GM12878 (cell line): ENCODE data around the gene SLC13A3. TPM values are rescaled to one million over a fixed set of nuclear protein-coding genes. Genes with fewer than 3 reads are reported as not detected.

ENCODE experiments used
- ATAC-seq: fragments of 200-7000 bp; cut with Tn5 transposase; 3 replicates; pipeline ENCODE4 v1.9.1; 2020; ENCODE audit warnings: mild to moderate bottlenecking, moderate library complexity
- BruUV-seq: library from RNA; stranded (reverse); fragments of 400-500 nt; replicated peaks from 2 replicates; lab custom pipeline; 2021; lab: Mats Ljungman, UMichigan
- CTCF ChIA-PET: fragments of 300-600 bp; sonication (Branson Sonifier 250); formaldehyde crosslinking; extraction: SDS; loops from one replicate; lab custom pipeline; 2021; ENCODE audit warnings: inconsistent platforms; lab: Yijun Ruan, JAX
- POLR2A ChIA-PET: fragments of 350-600 bp; formaldehyde crosslinking; extraction: SDS; loops from one replicate; lab custom pipeline; 2021; ENCODE audit warnings: inconsistent platforms; lab: Charles Lee
- RAD21 ChIA-PET: fragments of 300-600 bp; sonication (Branson Sonifier 250); formaldehyde crosslinking; loops from one replicate; lab custom pipeline; 2023; ENCODE audit warnings: antibody characterized with exemption; ENCODE audit not compliant: unreplicated experiment; lab: Charles Lee
- SMC1A ChIA-PET: fragments of 300-600 bp; sonication (Branson Sonifier 250); formaldehyde crosslinking; loops from one replicate; lab custom pipeline; 2023; ENCODE audit not compliant: unreplicated experiment, uncharacterized antibody; lab: Charles Lee
- DNase-seq: peaks from one replicate; pipeline ENCODE4 v3.0.0-alpha.2; 2011; ENCODE audit warnings: low read depth, low spot score
- FAIRE-seq: peaks from 3 replicates; lab custom pipeline; 2011; peaks lifted over from hg19 to GRCh38; lab: Jason Lieb, UNC
- H2AFZ ChIP-seq: 2 replicates; pipeline ENCODE4 v1.6.0; 2011; ENCODE audit warnings: low read depth, low read length, control low read depth; ENCODE audit not compliant: control insufficient read depth
- H3K27ac ChIP-seq: 2 replicates; pipeline ENCODE4 v1.5.1; 2011; ENCODE audit warnings: control low read depth; ENCODE audit not compliant: control insufficient read depth, insufficient read depth
- H3K27me3 ChIP-seq, 2 experiments: replicated peaks in 1 of 2; 2 replicates each; pipeline versions ENCODE4 v1.6.0 to v1.6.1; 2011; ENCODE audit warnings: low read length in 1 of 2; ENCODE audit not compliant: control insufficient read depth in 2 of 2, insufficient read depth in 2 of 2
- H3K36me3 ChIP-seq, 2 experiments: 2 replicates each; pipeline ENCODE4 v1.5.1; 2011; ENCODE audit warnings: low read length in 1 of 2; ENCODE audit not compliant: control insufficient read depth in 2 of 2, insufficient read depth in 2 of 2
- H3K4me1 ChIP-seq: 2 replicates; pipeline ENCODE4 v1.6.1; 2011; ENCODE audit warnings: mild to moderate bottlenecking, low read length, moderate library complexity, mixed read lengths; ENCODE audit not compliant: control insufficient read depth, insufficient read depth
- H3K4me2 ChIP-seq: 2 replicates; pipeline ENCODE4 v1.6.0; 2011; ENCODE audit warnings: control low read depth; ENCODE audit not compliant: control insufficient read depth, insufficient read depth
- H3K4me3 ChIP-seq: fragments of 200-600 bp; sonication (generic); 2 replicates; pipeline ENCODE4 v1.5.1; 2016
- H3K79me2 ChIP-seq: 2 replicates; pipeline ENCODE4 v1.6.0; 2011; ENCODE audit warnings: low read length; ENCODE audit not compliant: control insufficient read depth, insufficient read depth
- H3K9ac ChIP-seq: 2 replicates; pipeline ENCODE4 v1.8.0; 2011; ENCODE audit warnings: low read length, control low read depth, mixed read lengths; ENCODE audit not compliant: control insufficient read depth, insufficient read depth
- H3K9me3 ChIP-seq: replicated peaks from 3 replicates; pipeline ENCODE4 v1.5.1; 2011; ENCODE audit warnings: mild to moderate bottlenecking, low read length; ENCODE audit not compliant: control insufficient read depth, insufficient read depth
- H4K20me1 ChIP-seq: 2 replicates; pipeline ENCODE4 v1.6.0; 2011; ENCODE audit not compliant: control insufficient read depth, insufficient read depth
- ATF7 ChIP-seq: fragments of 450-650 bp; IDR thresholded peaks from 2 replicates; pipeline ENCODE4 v1.6.1; 2016; ENCODE audit warnings: low read depth, mild to moderate bottlenecking
- EED ChIP-seq: sonication (generic); IDR thresholded peaks from 2 replicates; pipeline ENCODE4 v1.6.1; 2016; ENCODE audit warnings: antibody characterized with exemption, low read depth
- ESRRA ChIP-seq: IDR thresholded peaks from 2 replicates; pipeline ENCODE4 v1.6.1; 2012; ENCODE audit warnings: mild to moderate bottlenecking, low read length, improper control_type of control experiment
- GABPA ChIP-seq: IDR thresholded peaks from 2 replicates; pipeline ENCODE4 v1.6.1; 2014; ENCODE audit warnings: antibody characterized with exemption, low read depth, mild to moderate bottlenecking, inconsistent platforms
- NFXL1 ChIP-seq: fragments of 450-650 bp; IDR thresholded peaks from 2 replicates; pipeline ENCODE4 v1.6.1; 2017; ENCODE audit warnings: antibody characterized with exemption, mild to moderate bottlenecking, borderline replicate concordance
- NR2C1 ChIP-seq: fragments of 450-650 bp; IDR thresholded peaks from 2 replicates; pipeline ENCODE4 v1.6.1; 2017; ENCODE audit warnings: antibody characterized with exemption, mild to moderate bottlenecking, moderate library complexity
- POLR2AphosphoS2 ChIP-seq: IDR thresholded peaks from 2 replicates; pipeline ENCODE4 v1.6.1; 2011; ENCODE audit warnings: low read depth, mild to moderate bottlenecking, low read length, improper control_type of control experiment, moderate library complexity
- POLR2AphosphoS5 ChIP-seq: IDR thresholded peaks from 2 replicates; pipeline ENCODE4 v1.6.1; 2011; ENCODE audit warnings: mild to moderate bottlenecking, low read length, inconsistent platforms
- RAD51 ChIP-seq: fragments of 450-650 bp; IDR thresholded peaks from 2 replicates; pipeline ENCODE4 v1.6.1; 2016; ENCODE audit warnings: moderate library complexity, mild to moderate bottlenecking, inconsistent platforms
- RUNX3 ChIP-seq: IDR thresholded peaks from 2 replicates; pipeline ENCODE4 v1.6.1; 2012; ENCODE audit warnings: low read length, inconsistent platforms
- SMC3 ChIP-seq: IDR thresholded peaks from 2 replicates; pipeline ENCODE4 v1.6.1; 2011; ENCODE audit warnings: low read length, improper control_type of control experiment, borderline replicate concordance
- STAT1 ChIP-seq: fragments of 450-650 bp; conservative IDR thresholded peaks from 2 replicates; pipeline ENCODE4 v1.6.1; 2014; ENCODE audit warnings: antibody characterized with exemption, mild to moderate bottlenecking
- STAT3 ChIP-seq: IDR thresholded peaks from 2 replicates; pipeline ENCODE4 v1.6.1; 2011; ENCODE audit warnings: low read depth, low read length, improper control_type of control experiment
- TAF1 ChIP-seq: IDR thresholded peaks from 2 replicates; pipeline ENCODE4 v1.6.1; 2011; ENCODE audit warnings: mild to moderate bottlenecking, low read depth, low read length, borderline replicate concordance
- TARDBP ChIP-seq: IDR thresholded peaks from 2 replicates; pipeline ENCODE4 v1.6.1; 2016; ENCODE audit warnings: borderline replicate concordance
- ZNF24 ChIP-seq: fragments of 450-650 bp; IDR thresholded peaks from 2 replicates; pipeline ENCODE4 v1.6.1; 2017; ENCODE audit warnings: antibody characterized with exemption, mild to moderate bottlenecking
- WGBS: methylation state at CpG from one replicate; pipeline ENCODE4 v1.1.6; 2016; ENCODE audit warnings: low lambda C conversion rate; ENCODE audit not compliant: insufficient replicate concordance, insufficient coverage; ENCODE audit errors: missing lambda C conversion rate; 5-methylcytosine and 5-hydroxymethylcytosine counted together
- in situ Hi-C: fragments of 300-500 bp; cut with MboI; formaldehyde crosslinking; loops from 9 replicates; pipeline ENCODE4 v1.14.3; 2018; ENCODE audit warnings: mixed read lengths
- intact Hi-C: fragments of 100-400 bp; cut with micrococcal nuclease; formaldehyde crosslinking; loops from one replicate; pipeline ENCODE4 v1.14.2; 2022; ENCODE audit not compliant: unreplicated experiment
- polyA plus RNA-seq, 11 experiments: library from polyadenylated mRNA; depleted of rRNA in 4 of 11; unstranded in 6 of 11; stranded (reverse) in 5 of 11; fragments of >200 nt; fragmentation: Nextera tagmentation in 4 of 11; fragmentation: Illumina TruSeq in 1 of 11; extraction: Ambion mirVana in 4 of 11; extraction: Trizol in 1 of 11; gene quantifications; 1 replicate in 1 of 11; 2 replicates in 10 of 11; pipeline versions ENCODE4 v1.2.1 to v1.2.3, GENCODE V29; 2011 to 2016; ENCODE audit warnings: inconsistent platforms in 2 of 11, missing spikeins in 2 of 11, low read depth in 1 of 11
- total RNA-seq, 4 experiments: library from RNA; depleted of rRNA in 3 of 4; stranded (reverse); fragments of >200 nt in 3 of 4; fragmentation: Illumina TruSeq in 1 of 4; extraction: Trizol in 1 of 4; gene quantifications; 2 replicates each; pipeline versions ENCODE4 v1.2.1 to v1.2.3, GENCODE V29; 2013 to 2021

The SLC13A3 gene
- total and polyA plus RNA-seq, 10 of the 15 experiments (the other 5 are each of a cell fraction or from before 2014, with no cell fraction given), result 0.03 to 0.76 (median 0.07) TPM; not detected in 4

DNA sequence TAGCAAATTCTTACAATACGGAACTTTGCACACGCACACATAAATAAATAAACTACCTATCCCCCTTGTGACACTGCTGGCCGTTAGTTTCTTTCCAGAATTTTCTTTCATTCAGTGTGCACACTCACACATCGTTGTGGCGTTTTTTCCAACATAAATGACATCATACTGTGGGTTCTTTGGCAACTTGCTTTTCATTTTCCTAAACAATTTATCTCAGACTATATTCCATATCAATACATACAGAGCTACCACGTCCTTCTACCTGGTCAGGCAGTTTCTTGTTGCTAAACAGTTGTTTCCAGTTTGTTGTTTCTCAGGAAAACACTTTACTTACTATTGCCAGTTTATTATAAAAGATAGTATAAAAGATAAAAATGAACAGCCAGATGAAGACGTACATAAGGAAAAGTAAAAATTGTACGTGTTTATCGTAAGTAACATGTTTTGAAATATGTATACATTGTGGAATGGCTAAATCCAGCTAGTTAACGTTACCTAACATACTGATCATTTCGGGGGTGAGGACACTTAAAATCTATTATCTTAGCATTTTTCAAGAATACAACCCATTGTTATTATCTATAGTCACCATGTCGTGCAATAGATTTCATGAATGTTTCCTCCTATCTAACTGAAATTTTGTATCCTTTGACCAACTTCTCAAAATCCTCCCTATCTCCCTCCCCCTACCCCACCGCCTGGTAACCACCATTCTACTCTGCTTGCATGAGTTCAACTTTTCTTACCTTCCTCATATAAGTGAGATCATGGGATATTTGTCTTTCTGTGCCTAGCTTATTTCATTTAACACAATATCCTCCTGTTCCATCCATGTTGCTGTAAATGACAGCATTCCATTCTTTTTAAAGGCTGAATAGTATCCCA lies 39.2 kb upstream of the SLC13A3 start:
- WGBS, result 59% methylated on average over 13 of the region's 13 CpGs
- Histone ChIP-seq H3K27ac (peak overlapping the region; percentile 60; the same call in 1 of the 2 replicates), H3K4me2 (peak overlapping the region; percentile 64; the same call in 1 of the 2 replicates), H2AFZ (peak overlapping the region; percentile 56), H3K27me3 (no peaks in the 10 kb centered on the region), H3K4me1 (no peaks in the 10 kb centered on the region; the same call in 1 of the 2 replicates), H3K9me3 (no peaks in the 10 kb centered on the region; the same call in 1 of the 3 replicates), H3K4me3 (peak overlapping the region; percentile 75), H3K9ac (no peak overlapping the region), H3K79me2 (peaks cover 37% of the 10 kb centered on the region), H3K36me3 (0 out of 4 replicates have a peak, but pooled peaks cover 0 to 11% of the 10 kb centered on the region in 2 experiments), H4K20me1 (no peaks in the 10 kb centered on the region)
- no TSS peak for BruUV-seq
- ChIA-PET CTCF (interaction anchor here (1.2 to 11.6 kb wide), 4 partner anchors 10 to 169 kb away, joined by 3 to 114 read pairs (median 14); no protein-coding TSS in a partner anchor), RAD21 (interaction anchor here (0.6 to 1.4 kb wide), 3 partner anchors 62 to 153 kb away, joined by 3 to 4 read pairs (median 3); no protein-coding TSS in a partner anchor), SMC1A (interaction anchor here (1.3 to 1.6 kb wide), 2 partner anchors 10 to 146 kb away, joined by 4 to 5 read pairs; no protein-coding TSS in a partner anchor), POLR2A (interaction anchor here (0.7 to 1.0 kb wide), 2 partner anchors 105 to 139 kb away, joined by 3 read pairs; no protein-coding TSS in a partner anchor)
- ATAC-seq (no peak), DNase-seq (no peak), FAIRE-seq (no peak)
- in situ Hi-C loops (no loop called here), intact Hi-C loops (no loop called here)
- TF ChIP-seq ATF7, result peak; percentile 26; the same call in 1 of the 2 replicates
- TF ChIP-seq RAD51, result no peak

DNA sequence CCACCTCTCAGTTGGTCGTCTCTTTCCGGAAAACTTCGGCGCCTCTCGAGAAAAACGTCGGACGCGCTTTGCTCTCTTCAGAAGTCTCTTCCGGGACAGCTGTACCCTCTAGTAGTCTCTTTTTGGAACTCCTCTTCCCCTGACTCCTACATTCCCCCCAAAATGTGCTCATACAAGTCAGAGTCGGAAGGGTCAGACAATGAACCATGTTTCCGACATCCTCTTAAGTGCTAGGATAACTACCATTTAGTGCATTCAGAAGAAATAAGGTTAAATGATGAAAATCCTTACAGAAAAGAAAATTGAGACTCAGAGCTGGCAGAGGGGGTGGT lies 38.5 kb upstream of the SLC13A3 start:
- H3K4me3 ChIP-seq, result peak overlapping the region; percentile 75
- H3K9me3 ChIP-seq, result no peaks in the 10 kb centered on the region; the same call in 1 of the 3 replicates
- H3K4me1 ChIP-seq, result no peaks in the 10 kb centered on the region; the same call in 1 of the 2 replicates
- ChIA-PET CTCF (interaction anchor here (1.2 to 11.6 kb wide), 5 partner anchors 10 to 168 kb away, joined by 3 to 114 read pairs (median 7); no protein-coding TSS in a partner anchor), SMC1A (interaction anchor here (1.3 to 1.6 kb wide), 2 partner anchors 9 to 145 kb away, joined by 4 to 5 read pairs; no protein-coding TSS in a partner anchor), RAD21 (interaction anchor here (0.6 to 1.4 kb wide), 3 partner anchors 63 to 152 kb away, joined by 3 to 4 read pairs (median 3); no protein-coding TSS in a partner anchor), POLR2A (interaction anchor here (0.6 to 1.5 kb wide), 5 partner anchors 101 to 755 kb away, joined by 3 to 4 read pairs (median 3); no protein-coding TSS in a partner anchor)
- H3K27ac ChIP-seq, result peak overlapping the region; percentile 60
- peaks cover 37% of the 10 kb centered on the region for H3K79me2 ChIP-seq
- BruUV-seq, result no TSS peak
- ATAC-seq, result no peak
- WGBS, result 2% methylated on average over 12 of the region's 12 CpGs
- no peaks in the 10 kb centered on the region for H3K27me3 ChIP-seq
- peaks cover 3% of the 10 kb centered on the region; the same call in 1 of the 2 replicates for H4K20me1 ChIP-seq
- H3K36me3 ChIP-seq, result peaks cover 0 to 11% of the 10 kb centered on the region in 2 experiments; a peak in 1 of 4 replicates
- H3K9ac ChIP-seq, result peak overlapping the region; percentile 63; the same call in 1 of the 2 replicates
- FAIRE-seq, result no peak
- H3K4me2 ChIP-seq, result peak overlapping the region; percentile 64; the same call in 1 of the 2 replicates
- in situ Hi-C loops, result loop anchor here (10.0 kb wide), 1 partner anchor 135 kb away; the partner anchor contains the start of gene OCSTAMP
- H2AFZ ChIP-seq, result peak overlapping the region; percentile 87
- no peak for DNase-seq
- intact Hi-C loops, result no loop called here
- TF ChIP-seq GABPA (no peak), RAD51 (no peak), NFXL1 (no peak), POLR2AphosphoS2 (peak; percentile 70; the same call in 1 of the 2 replicates), ESRRA (no peak), SMC3 (no peak), POLR2AphosphoS5 (peak; percentile 53; the same call in 1 of the 2 replicates), TARDBP (no peak), STAT1 (no peak), RUNX3 (no peak), STAT3 (no peak), ATF7 (no peak), EED (no peak), NR2C1 (no peak), ZNF24 (no peak), TAF1 (peak; percentile 67; the same call in 1 of the 2 replicates)
